ENCODE data around the gene CCDC63. TPM values are rescaled to one million over a fixed set of nuclear protein-coding genes. Genes with fewer than 3 reads are reported as not detected.

CCDC63 gene
- total and polyA plus RNA-seq, 9 of the 15 experiments (the other 6 are each of a cell fraction or from before 2014, with no cell fraction given): not detected

DNA sequence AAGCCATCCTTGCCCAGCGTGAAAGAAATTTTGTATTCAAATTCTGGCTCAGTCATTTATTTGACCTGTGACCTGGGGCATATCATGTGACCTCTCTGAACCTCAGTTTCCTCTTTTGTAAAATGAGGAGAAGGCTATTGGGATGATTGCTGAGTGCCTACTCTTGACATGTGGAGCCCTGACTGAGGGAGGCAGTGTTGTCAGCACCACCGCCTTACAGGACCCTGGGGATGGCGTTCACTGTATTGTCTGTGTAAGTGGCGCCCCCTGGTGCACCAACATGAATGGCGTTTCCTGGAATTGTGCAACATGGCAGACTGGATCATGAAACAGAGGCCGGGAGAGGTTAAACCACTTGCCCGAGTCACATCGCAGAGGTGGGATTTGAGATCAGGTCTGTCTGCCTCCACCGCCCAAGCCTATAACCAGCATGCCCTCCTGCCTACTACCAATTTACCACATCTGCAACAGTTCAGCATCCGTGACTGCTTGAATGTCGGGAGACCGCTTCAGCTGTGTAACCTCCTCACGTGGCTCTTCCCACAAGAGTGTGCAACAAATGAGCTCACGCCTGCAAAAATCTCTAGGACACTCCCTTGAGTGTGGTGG, 20.1 kb upstream of the CCDC63 start (continued):
- TF ChIP-seq, protein P1, sequence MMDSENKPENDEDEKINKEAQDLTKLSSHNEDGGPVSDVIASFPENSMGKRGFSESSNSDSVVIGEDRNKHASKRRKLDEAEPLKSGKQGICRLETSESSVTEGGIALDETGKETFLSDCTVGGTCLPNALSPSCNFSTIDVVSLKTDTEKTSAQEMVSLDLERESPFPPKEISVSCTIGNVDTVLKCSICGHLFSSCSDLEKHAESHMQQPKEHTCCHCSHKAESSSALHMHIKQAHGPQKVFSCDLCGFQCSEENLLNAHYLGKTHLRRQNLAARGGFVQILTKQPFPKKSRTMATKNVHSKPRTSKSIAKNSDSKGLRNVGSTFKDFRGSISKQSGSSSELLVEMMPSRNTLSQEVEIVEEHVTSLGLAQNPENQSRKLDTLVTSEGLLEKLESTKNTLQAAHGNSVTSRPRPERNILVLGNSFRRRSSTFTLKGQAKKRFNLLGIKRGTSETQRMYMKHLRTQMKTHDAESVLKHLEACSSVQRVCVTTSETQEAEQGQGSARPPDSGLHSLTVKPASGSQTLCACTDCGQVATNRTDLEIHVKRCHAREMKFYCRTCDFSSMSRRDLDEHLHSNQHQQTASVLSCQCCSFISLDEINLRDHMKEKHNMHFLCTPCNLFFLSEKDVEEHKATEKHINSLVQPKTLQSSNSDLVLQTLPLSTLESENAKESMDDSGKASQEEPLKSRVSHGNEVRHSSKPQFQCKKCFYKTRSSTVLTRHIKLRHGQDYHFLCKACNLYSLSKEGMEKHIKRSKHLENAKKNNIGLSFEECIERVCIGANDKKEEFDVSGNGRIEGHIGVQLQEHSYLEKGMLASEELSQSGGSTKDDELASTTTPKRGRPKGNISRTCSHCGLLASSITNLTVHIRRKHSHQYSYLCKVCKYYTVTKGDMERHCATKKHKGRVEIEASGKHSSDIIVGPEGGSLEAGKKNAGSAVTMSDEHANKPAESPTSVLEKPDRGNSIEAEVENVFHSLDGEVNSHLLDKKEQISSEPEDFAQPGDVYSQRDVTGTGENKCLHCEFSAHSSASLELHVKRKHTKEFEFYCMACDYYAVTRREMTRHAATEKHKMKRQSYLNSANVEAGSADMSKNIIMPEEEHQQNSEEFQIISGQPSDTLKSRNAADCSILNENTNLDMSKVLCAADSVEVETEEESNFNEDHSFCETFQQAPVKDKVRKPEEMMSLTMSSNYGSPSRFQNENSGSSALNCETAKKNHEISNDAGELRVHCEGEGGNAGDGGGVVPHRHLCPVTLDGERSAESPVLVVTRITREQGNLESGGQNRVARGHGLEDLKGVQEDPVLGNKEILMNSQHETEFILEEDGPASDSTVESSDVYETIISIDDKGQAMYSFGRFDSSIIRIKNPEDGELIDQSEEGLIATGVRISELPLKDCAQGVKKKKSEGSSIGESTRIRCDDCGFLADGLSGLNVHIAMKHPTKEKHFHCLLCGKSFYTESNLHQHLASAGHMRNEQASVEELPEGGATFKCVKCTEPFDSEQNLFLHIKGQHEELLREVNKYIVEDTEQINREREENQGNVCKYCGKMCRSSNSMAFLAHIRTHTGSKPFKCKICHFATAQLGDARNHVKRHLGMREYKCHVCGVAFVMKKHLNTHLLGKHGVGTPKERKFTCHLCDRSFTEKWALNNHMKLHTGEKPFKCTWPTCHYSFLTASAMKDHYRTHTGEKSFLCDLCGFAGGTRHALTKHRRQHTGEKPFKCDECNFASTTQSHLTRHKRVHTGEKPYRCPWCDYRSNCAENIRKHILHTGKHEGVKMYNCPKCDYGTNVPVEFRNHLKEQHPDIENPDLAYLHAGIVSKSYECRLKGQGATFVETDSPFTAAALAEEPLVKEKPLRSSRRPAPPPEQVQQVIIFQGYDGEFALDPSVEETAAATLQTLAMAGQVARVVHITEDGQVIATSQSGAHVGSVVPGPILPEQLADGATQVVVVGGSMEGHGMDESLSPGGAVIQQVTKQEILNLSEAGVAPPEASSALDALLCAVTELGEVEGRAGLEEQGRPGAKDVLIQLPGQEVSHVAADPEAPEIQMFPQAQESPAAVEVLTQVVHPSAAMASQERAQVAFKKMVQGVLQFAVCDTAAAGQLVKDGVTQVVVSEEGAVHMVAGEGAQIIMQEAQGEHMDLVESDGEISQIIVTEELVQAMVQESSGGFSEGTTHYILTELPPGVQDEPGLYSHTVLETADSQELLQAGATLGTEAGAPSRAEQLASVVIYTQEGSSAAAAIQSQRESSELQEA (IDR thresholded peaks at IDR 0.05; ENCODE audit: low read depth): no peak
- TF ChIP-seq, protein P2, sequence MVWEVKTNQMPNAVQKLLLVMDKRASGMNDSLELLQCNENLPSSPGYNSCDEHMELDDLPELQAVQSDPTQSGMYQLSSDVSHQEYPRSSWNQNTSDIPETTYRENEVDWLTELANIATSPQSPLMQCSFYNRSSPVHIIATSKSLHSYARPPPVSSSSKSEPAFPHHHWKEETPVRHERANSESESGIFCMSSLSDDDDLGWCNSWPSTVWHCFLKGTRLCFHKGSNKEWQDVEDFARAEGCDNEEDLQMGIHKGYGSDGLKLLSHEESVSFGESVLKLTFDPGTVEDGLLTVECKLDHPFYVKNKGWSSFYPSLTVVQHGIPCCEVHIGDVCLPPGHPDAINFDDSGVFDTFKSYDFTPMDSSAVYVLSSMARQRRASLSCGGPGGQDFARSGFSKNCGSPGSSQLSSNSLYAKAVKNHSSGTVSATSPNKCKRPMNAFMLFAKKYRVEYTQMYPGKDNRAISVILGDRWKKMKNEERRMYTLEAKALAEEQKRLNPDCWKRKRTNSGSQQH (CRISPR knock-in tag; IDR thresholded peaks at IDR 0.05): no peak
- TF ChIP-seq, protein P3, sequence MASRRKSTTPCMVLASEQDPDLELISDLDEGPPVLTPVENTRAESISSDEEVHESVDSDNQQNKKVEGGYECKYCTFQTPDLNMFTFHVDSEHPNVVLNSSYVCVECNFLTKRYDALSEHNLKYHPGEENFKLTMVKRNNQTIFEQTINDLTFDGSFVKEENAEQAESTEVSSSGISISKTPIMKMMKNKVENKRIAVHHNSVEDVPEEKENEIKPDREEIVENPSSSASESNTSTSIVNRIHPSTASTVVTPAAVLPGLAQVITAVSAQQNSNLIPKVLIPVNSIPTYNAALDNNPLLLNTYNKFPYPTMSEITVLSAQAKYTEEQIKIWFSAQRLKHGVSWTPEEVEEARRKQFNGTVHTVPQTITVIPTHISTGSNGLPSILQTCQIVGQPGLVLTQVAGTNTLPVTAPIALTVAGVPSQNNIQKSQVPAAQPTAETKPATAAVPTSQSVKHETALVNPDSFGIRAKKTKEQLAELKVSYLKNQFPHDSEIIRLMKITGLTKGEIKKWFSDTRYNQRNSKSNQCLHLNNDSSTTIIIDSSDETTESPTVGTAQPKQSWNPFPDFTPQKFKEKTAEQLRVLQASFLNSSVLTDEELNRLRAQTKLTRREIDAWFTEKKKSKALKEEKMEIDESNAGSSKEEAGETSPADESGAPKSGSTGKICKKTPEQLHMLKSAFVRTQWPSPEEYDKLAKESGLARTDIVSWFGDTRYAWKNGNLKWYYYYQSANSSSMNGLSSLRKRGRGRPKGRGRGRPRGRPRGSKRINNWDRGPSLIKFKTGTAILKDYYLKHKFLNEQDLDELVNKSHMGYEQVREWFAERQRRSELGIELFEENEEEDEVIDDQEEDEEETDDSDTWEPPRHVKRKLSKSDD (conservative IDR thresholded peaks at IDR 0.05; ENCODE audit: low read length): no peak
- TF ChIP-seq ZNF41 (CRISPR knock-in tag; conservative IDR thresholded peaks at IDR 0.05) (no peak), ZZZ3 (IDR thresholded peaks at IDR 0.05) (no peak), ZNF282 (CRISPR knock-in tag; IDR thresholded peaks at IDR 0.05) (no peak)
- TF ChIP-seq, protein P4, sequence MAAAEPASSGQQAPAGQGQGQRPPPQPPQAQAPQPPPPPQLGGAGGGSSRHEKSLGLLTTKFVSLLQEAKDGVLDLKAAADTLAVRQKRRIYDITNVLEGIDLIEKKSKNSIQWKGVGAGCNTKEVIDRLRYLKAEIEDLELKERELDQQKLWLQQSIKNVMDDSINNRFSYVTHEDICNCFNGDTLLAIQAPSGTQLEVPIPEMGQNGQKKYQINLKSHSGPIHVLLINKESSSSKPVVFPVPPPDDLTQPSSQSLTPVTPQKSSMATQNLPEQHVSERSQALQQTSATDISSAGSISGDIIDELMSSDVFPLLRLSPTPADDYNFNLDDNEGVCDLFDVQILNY (CRISPR knock-in tag; IDR thresholded peaks at IDR 0.05): no peak
- TF ChIP-seq, protein P5, sequence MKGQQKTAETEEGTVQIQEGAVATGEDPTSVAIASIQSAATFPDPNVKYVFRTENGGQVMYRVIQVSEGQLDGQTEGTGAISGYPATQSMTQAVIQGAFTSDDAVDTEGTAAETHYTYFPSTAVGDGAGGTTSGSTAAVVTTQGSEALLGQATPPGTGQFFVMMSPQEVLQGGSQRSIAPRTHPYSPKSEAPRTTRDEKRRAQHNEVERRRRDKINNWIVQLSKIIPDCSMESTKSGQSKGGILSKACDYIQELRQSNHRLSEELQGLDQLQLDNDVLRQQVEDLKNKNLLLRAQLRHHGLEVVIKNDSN (CRISPR knock-in tag; IDR thresholded peaks at IDR 0.05): peak; percentile 57; the same call in 1 of the 2 replicates
- TF ChIP-seq, protein P6, sequence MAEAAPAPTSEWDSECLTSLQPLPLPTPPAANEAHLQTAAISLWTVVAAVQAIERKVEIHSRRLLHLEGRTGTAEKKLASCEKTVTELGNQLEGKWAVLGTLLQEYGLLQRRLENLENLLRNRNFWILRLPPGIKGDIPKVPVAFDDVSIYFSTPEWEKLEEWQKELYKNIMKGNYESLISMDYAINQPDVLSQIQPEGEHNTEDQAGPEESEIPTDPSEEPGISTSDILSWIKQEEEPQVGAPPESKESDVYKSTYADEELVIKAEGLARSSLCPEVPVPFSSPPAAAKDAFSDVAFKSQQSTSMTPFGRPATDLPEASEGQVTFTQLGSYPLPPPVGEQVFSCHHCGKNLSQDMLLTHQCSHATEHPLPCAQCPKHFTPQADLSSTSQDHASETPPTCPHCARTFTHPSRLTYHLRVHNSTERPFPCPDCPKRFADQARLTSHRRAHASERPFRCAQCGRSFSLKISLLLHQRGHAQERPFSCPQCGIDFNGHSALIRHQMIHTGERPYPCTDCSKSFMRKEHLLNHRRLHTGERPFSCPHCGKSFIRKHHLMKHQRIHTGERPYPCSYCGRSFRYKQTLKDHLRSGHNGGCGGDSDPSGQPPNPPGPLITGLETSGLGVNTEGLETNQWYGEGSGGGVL (CRISPR knock-in tag; IDR thresholded peaks at IDR 0.05): no peak

Measured in K562 (cell line).